ENCODE measurements around the gene PPP3CA. TPM values are rescaled to one million over a fixed set of nuclear protein-coding genes. Genes with fewer than 3 reads are reported as not detected.

PPP3CA gene
- total RNA-seq, 2 donors from 2014 or later: 36.6 to 39.2 TPM

- no peak overlapping the region for H3K4me3 ChIP-seq (ENCODE audit: low read length)
- DNase-seq: no peak
- Mint-ChIP-seq H3K27ac (no peak overlapping the region), H3K36me3 (ENCODE audit: low read depth) (no peaks in the 10 kb centered on the region), H3K4me1 (peaks cover 18% of the 10 kb centered on the region), H3K4me3 (no peak overlapping the region), H3K9me3 (peaks cover 3% of the 10 kb centered on the region), H3K27me3 (ENCODE audit: insufficient read depth) (no peaks in the 10 kb centered on the region)
- H3K36me3 ChIP-seq (ENCODE audit: control insufficient read depth, insufficient read depth, low read length): no peaks in the 10 kb centered on the region
- no peaks in the 10 kb centered on the region for H3K27me3 ChIP-seq (ENCODE audit: control insufficient read depth, insufficient read depth, low read length, poor library complexity, severe bottlenecking)
- no peak overlapping the region for H3K9ac ChIP-seq (ENCODE audit: extremely low read depth, low read length, poor library complexity, severe bottlenecking)
- no peak overlapping the region for H3K27ac ChIP-seq (ENCODE audit: low read depth, low read length)
- H3K9me3 ChIP-seq (ENCODE audit: control insufficient read depth, low read length): no peaks in the 10 kb centered on the region
- TF ChIP-seq CTCF (conservative IDR thresholded peaks at IDR 0.05): no peak
- H3K4me1 ChIP-seq (ENCODE audit: control insufficient read depth, insufficient read depth, low read length): peaks cover 10% of the 10 kb centered on the region
- 78% methylated on average over 4 of the region's 4 CpGs; no CpG with 5 or more reads in 1 of the 2 experiments for WGBS, 2 experiments (ENCODE audit: insufficient coverage in 1 of 2, insufficient read length in 1 of 2)
These were observed 122.7 kb downstream of the PPP3CA start for GRCh38 chr4:101224358-101225218.

GRCh38 chr4:101222156-101222845 lies 125.0 kb downstream of the PPP3CA start:
- no peaks in the 10 kb centered on the region for H3K36me3 Mint-ChIP-seq (ENCODE audit: low read depth)
- H3K27me3 Mint-ChIP-seq (ENCODE audit: insufficient read depth): no peaks in the 10 kb centered on the region
- Histone ChIP-seq H3K4me1 (ENCODE audit: control insufficient read depth, insufficient read depth, low read length) (peaks cover 10% of the 10 kb centered on the region), H3K27me3 (ENCODE audit: control insufficient read depth, insufficient read depth, low read length, poor library complexity, severe bottlenecking) (no peaks in the 10 kb centered on the region), H3K4me3 (ENCODE audit: low read length) (no peak overlapping the region), H3K9ac (ENCODE audit: extremely low read depth, low read length, poor library complexity, severe bottlenecking) (no peak overlapping the region), H3K36me3 (ENCODE audit: control insufficient read depth, insufficient read depth, low read length) (no peaks in the 10 kb centered on the region), H3K27ac (ENCODE audit: low read depth, low read length) (no peak overlapping the region), H3K9me3 (ENCODE audit: control insufficient read depth, low read length) (no peaks in the 10 kb centered on the region)
- TF ChIP-seq CTCF (conservative IDR thresholded peaks at IDR 0.05): no peak
- H3K4me3 Mint-ChIP-seq: no peak overlapping the region
- peaks cover 26% of the 10 kb centered on the region for H3K4me1 Mint-ChIP-seq
- WGBS, 2 experiments (ENCODE audit: insufficient coverage in 1 of 2, insufficient read length in 1 of 2): 80 to 95% methylated on average over 1 to 3 of the region's 3 CpGs
- no peak overlapping the region for H3K27ac Mint-ChIP-seq
- DNase-seq: no peak
- no peaks in the 10 kb centered on the region for H3K9me3 Mint-ChIP-seq

- peaks cover 26% of the 10 kb centered on the region for H3K4me1 Mint-ChIP-seq
- H3K27ac Mint-ChIP-seq: no peak overlapping the region
- H3K4me1 ChIP-seq (ENCODE audit: control insufficient read depth, insufficient read depth, low read length): peaks cover 10% of the 10 kb centered on the region
- no peaks in the 10 kb centered on the region for H3K9me3 ChIP-seq (ENCODE audit: control insufficient read depth, low read length)
- no peak overlapping the region for H3K4me3 ChIP-seq (ENCODE audit: low read length)
- no peaks in the 10 kb centered on the region for H3K36me3 Mint-ChIP-seq (ENCODE audit: low read depth)
- no peaks in the 10 kb centered on the region for H3K9me3 Mint-ChIP-seq
- H3K4me3 Mint-ChIP-seq: no peak overlapping the region
- H3K27ac ChIP-seq (ENCODE audit: low read depth, low read length): no peak overlapping the region
- DNase-seq: no peak
- H3K27me3 ChIP-seq (ENCODE audit: control insufficient read depth, insufficient read depth, low read length, poor library complexity, severe bottlenecking): no peaks in the 10 kb centered on the region
- H3K9ac ChIP-seq (ENCODE audit: extremely low read depth, low read length, poor library complexity, severe bottlenecking): no peak overlapping the region
- 95 to 100% methylated on average over 1 to 2 of the region's 2 CpGs for WGBS, 2 experiments (ENCODE audit: insufficient coverage in 1 of 2, insufficient read length in 1 of 2)
- H3K27me3 Mint-ChIP-seq (ENCODE audit: insufficient read depth): no peaks in the 10 kb centered on the region
- no peak for TF ChIP-seq CTCF (conservative IDR thresholded peaks at IDR 0.05)
- no peaks in the 10 kb centered on the region for H3K36me3 ChIP-seq (ENCODE audit: control insufficient read depth, insufficient read depth, low read length)
These were observed 126.0 kb downstream of the PPP3CA start for GRCh38 chr4:101221294-101221693.
